HG03139 (cell line): ENCODE results near the gene EIF4G3.
"Not testable (repeated sequence)": the region's sequence is repeated elsewhere in the genome, so short reads cannot be mapped to it uniquely, and the experiment has no call there.

Experiments
- ATAC-seq: cut with Tn5 transposase; IDR thresholded peaks from one replicate; pipeline ENCODE4 v1.9.1; 2021; ENCODE audit not compliant: unreplicated experiment

EIF4G3 gene

GRCh38 chr1:21069549-21069948 is 107.1 kb downstream of the EIF4G3 start:
- ATAC-seq = no peak

GRCh38 chr1:21068937-21069336 is 107.8 kb downstream of the EIF4G3 start:
- no peak for ATAC-seq

GRCh38 chr1:21067551-21068227 is 109.0 kb downstream of the EIF4G3 start:
- ATAC-seq = no peak

GRCh38 chr1:21066356-21067012 is 110.2 kb downstream of the EIF4G3 start:
- ATAC-seq = no peak

GRCh38 chr1:21065851-21066250 is 110.8 kb downstream of the EIF4G3 start:
- no peak for ATAC-seq

GRCh38 chr1:21064057-21064456 is 112.6 kb downstream of the EIF4G3 start:
- no peak for ATAC-seq

- ATAC-seq = no peak
These were observed 116.2 kb downstream of the EIF4G3 start for GRCh38 chr1:21060523-21060922.

GRCh38 chr1:21059021-21059420 is 117.7 kb downstream of the EIF4G3 start:
- ATAC-seq = no peak

GRCh38 chr1:21058035-21058793 is 118.5 kb downstream of the EIF4G3 start:
- ATAC-seq = no peak

- ATAC-seq = not testable (repeated sequence)
These were observed 123.3 kb downstream of the EIF4G3 start for GRCh38 chr1:21053189-21053928.

- ATAC-seq = no peak
These were observed 124.7 kb downstream of the EIF4G3 start for GRCh38 chr1:21052034-21052433.

GRCh38 chr1:21051177-21051825 is 125.4 kb downstream of the EIF4G3 start:
- ATAC-seq = no peak

GRCh38 chr1:21050031-21050430 is 126.7 kb downstream of the EIF4G3 start:
- ATAC-seq = no peak

GRCh38 chr1:21048462-21048861 is 128.2 kb downstream of the EIF4G3 start:
- no peak for ATAC-seq

- no peak for ATAC-seq
These were observed 130.6 kb downstream of the EIF4G3 start for GRCh38 chr1:21046132-21046531.

GRCh38 chr1:21045351-21045750 is 131.3 kb downstream of the EIF4G3 start:
- ATAC-seq = no peak

- no peak for ATAC-seq
These were observed 133.6 kb downstream of the EIF4G3 start for GRCh38 chr1:21042929-21043605.

- no peak for ATAC-seq
These were observed 135.2 kb downstream of the EIF4G3 start for GRCh38 chr1:21041541-21041940.

- ATAC-seq = no peak
These were observed 139.6 kb downstream of the EIF4G3 start for GRCh38 chr1:21037091-21037490.

GRCh38 chr1:21035794-21036193 is 140.9 kb downstream of the EIF4G3 start:
- no peak for ATAC-seq
